ENCODE data around the gene WDR1.

WDR1 gene

GRCh38 chr4:10069075-10069642 is 47.4 kb downstream of the WDR1 start:
- DNase-seq (ENCODE audit: low spot score) = no peak

- no peak for DNase-seq (ENCODE audit: low spot score)
These were observed 49.6 kb downstream of the WDR1 start for GRCh38 chr4:10066670-10067651.

- DNase-seq (ENCODE audit: low spot score) = no peak
These were observed 50.4 kb downstream of the WDR1 start for GRCh38 chr4:10066206-10066605.

GRCh38 chr4:10063544-10064300 is 52.9 kb downstream of the WDR1 start:
- no peak for DNase-seq (ENCODE audit: low spot score)

GRCh38 chr4:10061650-10062415 is 54.8 kb downstream of the WDR1 start:
- no peak for DNase-seq (ENCODE audit: low spot score)

- DNase-seq (ENCODE audit: low spot score) = no peak
These were observed 58.2 kb downstream of the WDR1 start for GRCh38 chr4:10058371-10058770.

GRCh38 chr4:10057023-10057395 is 59.6 kb downstream of the WDR1 start:
- no peak for DNase-seq (ENCODE audit: low spot score)

- DNase-seq (ENCODE audit: low spot score) = no peak
These were observed 60.1 kb downstream of the WDR1 start for GRCh38 chr4:10056334-10057022.

- DNase-seq (ENCODE audit: low spot score) = no peak
These were observed 60.7 kb downstream of the WDR1 start for GRCh38 chr4:10055871-10056270.

GRCh38 chr4:10054571-10055041 is 62.0 kb downstream of the WDR1 start:
- no peak for DNase-seq (ENCODE audit: low spot score)

GRCh38 chr4:10053635-10054453 is 62.8 kb downstream of the WDR1 start:
- no peak for DNase-seq (ENCODE audit: low spot score)

- no peak for DNase-seq (ENCODE audit: low spot score)
These were observed 65.0 kb downstream of the WDR1 start for GRCh38 chr4:10051517-10052135.

- no peak for DNase-seq (ENCODE audit: low spot score)
These were observed 65.9 kb downstream of the WDR1 start for GRCh38 chr4:10050721-10051120.

- DNase-seq (ENCODE audit: low spot score) = no peak
These were observed 66.3 kb downstream of the WDR1 start for GRCh38 chr4:10050261-10050661.

- DNase-seq (ENCODE audit: low spot score) = peak; percentile 12
These were observed 67.5 kb downstream of the WDR1 start for GRCh38 chr4:10048941-10049697.

- no peak for DNase-seq (ENCODE audit: low spot score)
These were observed 68.6 kb downstream of the WDR1 start for GRCh38 chr4:10047967-10048366.

- DNase-seq (ENCODE audit: low spot score) = no peak
These were observed 70.1 kb downstream of the WDR1 start for GRCh38 chr4:10046471-10046870.

- peak; percentile 81 for DNase-seq (ENCODE audit: low spot score)
These were observed 71.1 kb downstream of the WDR1 start for GRCh38 chr4:10045481-10045880.

- no peak for DNase-seq (ENCODE audit: low spot score)
These were observed 75.6 kb downstream of the WDR1 start for GRCh38 chr4:10041036-10041435.

Measured in LoVo (cell line).